Endothelial cell of umbilical vein (primary cell): Measurements from ENCODE around the gene PHF8.

Experiments
- CTCF ChIP-seq, 2 donors: IDR thresholded peaks; 1 replicate in 1 of 2; 2 replicates in 1 of 2; pipeline ENCODE4 v1.5.1; 2011; ENCODE audit warnings: low read length in 2 of 2, mild to moderate bottlenecking in 2 of 2, moderate library complexity in 2 of 2, control low read depth in 1 of 2, inconsistent platforms in 1 of 2, low read depth in 1 of 2; ENCODE audit not compliant: insufficient read depth in 1 of 2; ENCODE audit errors: extremely low read depth in 1 of 2
- EZH2 ChIP-seq: IDR thresholded peaks from 2 replicates; pipeline ENCODE4 v1.6.1; 2012; ENCODE audit warnings: borderline replicate concordance, low read depth, mild to moderate bottlenecking, moderate library complexity, low read length, inconsistent platforms; ENCODE audit not compliant: severe bottlenecking
- FOS ChIP-seq: IDR thresholded peaks from 2 replicates; pipeline ENCODE4 v1.6.1; 2011; ENCODE audit warnings: mild to moderate bottlenecking, low read length, moderate library complexity, borderline replicate concordance; ENCODE audit not compliant: insufficient read depth
- POLR2A ChIP-seq: IDR thresholded peaks from 2 replicates; pipeline ENCODE4 v1.6.1; 2012; ENCODE audit warnings: low read depth, mild to moderate bottlenecking, control low read depth, low read length
- POLR2AphosphoS5 ChIP-seq: IDR thresholded peaks from 2 replicates; pipeline ENCODE4 v1.6.1; 2012; ENCODE audit warnings: low read depth, mild to moderate bottlenecking, control low read depth, low read length, moderate library complexity; ENCODE audit not compliant: insufficient read depth

GRCh38 chrX:53990171-53990570 lies 54.1 kb downstream of the PHF8 start:
- TF ChIP-seq CTCF (IDR thresholded peaks at IDR 0.05; ENCODE audit: extremely low read depth in 1 of 2, insufficient read depth in 1 of 2, low read depth in 1 of 2, low read length in 2 of 2), result no peak
- no peak for TF ChIP-seq POLR2A
- TF ChIP-seq FOS, result no peak
- no peak for TF ChIP-seq POLR2AphosphoS5
- TF ChIP-seq EZH2, result no peak
